ENCODE results near the gene FEM1A.
"Not testable (repeated sequence)": the region's sequence is repeated elsewhere in the genome, so short reads cannot be mapped to it uniquely, and the experiment has no call there.

The FEM1A gene

DNA sequence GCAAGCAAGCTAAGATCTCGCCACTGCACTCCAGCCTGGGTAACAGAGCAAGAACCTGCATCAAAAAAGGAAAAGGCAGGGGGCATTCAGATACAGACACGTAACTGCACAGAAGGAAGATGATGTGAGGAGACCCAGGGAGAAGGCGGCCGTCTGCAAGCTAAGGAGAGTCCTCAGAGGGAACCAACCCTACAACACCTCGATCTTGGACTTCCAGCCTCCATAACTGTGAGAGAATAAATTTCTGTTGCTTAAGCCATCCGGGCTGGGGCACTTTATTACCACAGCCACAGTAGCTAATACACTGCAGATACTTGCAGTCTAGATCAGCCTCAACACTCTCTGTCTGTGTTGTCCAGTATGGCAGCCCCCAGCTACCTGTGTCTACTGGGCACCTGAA, 32.0 kb downstream of the FEM1A start:
- in situ Hi-C loops (cut with HindIII; ENCODE audit: low sequenced_read_pairs) = no loop called here
- H3K4me3 ChIP-seq (ENCODE audit: low read depth, low read length) = no peak overlapping the region
- TF ChIP-seq, protein P1, sequence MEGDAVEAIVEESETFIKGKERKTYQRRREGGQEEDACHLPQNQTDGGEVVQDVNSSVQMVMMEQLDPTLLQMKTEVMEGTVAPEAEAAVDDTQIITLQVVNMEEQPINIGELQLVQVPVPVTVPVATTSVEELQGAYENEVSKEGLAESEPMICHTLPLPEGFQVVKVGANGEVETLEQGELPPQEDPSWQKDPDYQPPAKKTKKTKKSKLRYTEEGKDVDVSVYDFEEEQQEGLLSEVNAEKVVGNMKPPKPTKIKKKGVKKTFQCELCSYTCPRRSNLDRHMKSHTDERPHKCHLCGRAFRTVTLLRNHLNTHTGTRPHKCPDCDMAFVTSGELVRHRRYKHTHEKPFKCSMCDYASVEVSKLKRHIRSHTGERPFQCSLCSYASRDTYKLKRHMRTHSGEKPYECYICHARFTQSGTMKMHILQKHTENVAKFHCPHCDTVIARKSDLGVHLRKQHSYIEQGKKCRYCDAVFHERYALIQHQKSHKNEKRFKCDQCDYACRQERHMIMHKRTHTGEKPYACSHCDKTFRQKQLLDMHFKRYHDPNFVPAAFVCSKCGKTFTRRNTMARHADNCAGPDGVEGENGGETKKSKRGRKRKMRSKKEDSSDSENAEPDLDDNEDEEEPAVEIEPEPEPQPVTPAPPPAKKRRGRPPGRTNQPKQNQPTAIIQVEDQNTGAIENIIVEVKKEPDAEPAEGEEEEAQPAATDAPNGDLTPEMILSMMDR (IDR thresholded peaks at IDR 0.05; ENCODE audit: low read depth, low read length, missing control alignments) = no peak
- DNase-seq (ENCODE audit: low read depth) = no peak

DNA sequence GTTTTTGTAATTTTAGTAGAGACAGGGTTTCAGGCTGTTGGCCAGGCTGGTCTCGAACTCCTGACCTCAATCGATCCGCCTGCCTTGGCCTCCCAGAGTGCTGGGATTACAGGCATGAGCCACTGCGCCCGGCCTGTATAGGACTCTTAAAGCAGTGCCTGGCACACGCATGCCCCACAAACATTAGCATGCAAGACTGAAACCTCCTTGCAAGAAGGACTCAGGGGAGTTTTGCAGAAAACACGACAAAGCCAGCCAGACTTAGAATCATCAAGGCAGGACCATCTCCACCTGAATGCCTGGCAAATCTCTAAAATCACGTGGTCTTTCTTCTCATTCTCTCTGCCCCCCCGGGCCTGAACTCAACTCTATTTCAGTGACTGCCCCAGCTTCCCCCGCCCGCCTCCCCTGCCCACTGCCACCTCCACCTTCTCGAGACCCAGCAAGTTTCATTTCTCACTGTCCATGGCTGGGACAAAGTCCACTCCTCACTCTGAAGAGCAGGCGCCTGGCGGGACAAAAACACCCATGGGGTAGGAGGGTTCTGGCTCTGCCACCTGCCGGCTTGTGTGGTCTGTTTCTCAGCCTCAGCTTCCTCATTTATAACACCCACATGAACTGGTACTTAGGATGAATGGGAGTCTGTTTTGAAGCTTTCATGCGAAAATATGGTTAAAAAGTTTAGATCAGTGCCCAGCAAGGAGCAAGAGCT, 37.6 kb downstream of the FEM1A start:
- no peak for DNase-seq (ENCODE audit: low read depth)
- no peak overlapping the region for H3K4me3 ChIP-seq (ENCODE audit: low read depth, low read length)
- TF ChIP-seq, protein P1 (IDR thresholded peaks at IDR 0.05; ENCODE audit: low read depth, low read length, missing control alignments) = peak; percentile 15
- in situ Hi-C loops (cut with HindIII; ENCODE audit: low sequenced_read_pairs) = no loop called here

DNA sequence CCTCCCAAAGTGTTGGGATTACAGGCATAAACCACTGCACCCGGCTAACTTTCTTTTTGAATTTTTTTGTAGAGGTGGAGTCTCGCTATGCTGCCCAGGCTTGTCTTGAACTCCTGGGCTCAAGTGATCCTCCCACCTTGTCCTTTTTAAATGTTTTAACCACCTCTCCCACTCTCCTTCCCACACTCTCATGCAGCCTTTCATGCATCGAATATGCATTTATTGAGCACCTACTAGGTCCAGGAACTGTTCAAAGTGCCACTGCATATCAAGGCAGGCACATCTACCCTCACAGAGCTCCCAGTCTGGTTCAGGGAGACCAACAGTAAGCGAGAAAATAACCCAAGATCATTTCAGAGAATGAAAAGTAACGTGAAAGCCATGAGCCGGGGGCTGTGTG, 38.8 kb downstream of the FEM1A start:
- DNase-seq (ENCODE audit: low read depth) = no peak
- peak overlapping the region; percentile 87 for H3K4me3 ChIP-seq (ENCODE audit: low read depth, low read length)
- in situ Hi-C loops (cut with HindIII; ENCODE audit: low sequenced_read_pairs) = no loop called here
- TF ChIP-seq, protein P1 (IDR thresholded peaks at IDR 0.05; ENCODE audit: low read depth, low read length, missing control alignments) = no peak

DNA sequence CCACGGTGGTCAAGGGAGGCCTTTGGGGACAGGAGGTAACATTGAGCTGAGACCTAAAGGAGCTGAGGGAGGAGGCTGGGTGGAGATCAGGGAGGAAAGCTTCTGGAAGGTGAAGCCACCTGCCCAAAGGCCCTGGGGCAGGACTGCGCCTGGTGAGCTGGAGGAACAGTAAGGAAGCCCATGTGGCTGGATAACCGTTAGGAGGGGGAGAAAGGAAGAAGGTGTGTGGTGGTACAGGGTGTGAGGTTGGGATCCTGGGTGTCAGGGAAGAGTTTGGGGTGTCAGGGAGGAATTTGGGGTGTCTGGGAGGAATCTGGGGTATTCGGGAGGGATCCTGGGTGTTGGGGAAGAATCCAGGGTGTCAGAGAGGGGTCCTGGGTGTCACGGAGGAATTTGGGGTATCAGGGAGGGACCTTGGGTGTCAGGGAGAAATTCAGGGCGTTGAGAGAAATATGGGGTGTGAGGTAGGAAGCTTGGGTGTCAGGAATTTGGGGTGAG, 39.3 kb downstream of the FEM1A start:
- in situ Hi-C loops (cut with HindIII; ENCODE audit: low sequenced_read_pairs) = no loop called here
- TF ChIP-seq, protein P1 (IDR thresholded peaks at IDR 0.05; ENCODE audit: low read depth, low read length, missing control alignments) = no peak
- peak overlapping the region; percentile 87 for H3K4me3 ChIP-seq (ENCODE audit: low read depth, low read length)
- no peak for DNase-seq (ENCODE audit: low read depth)

DNA sequence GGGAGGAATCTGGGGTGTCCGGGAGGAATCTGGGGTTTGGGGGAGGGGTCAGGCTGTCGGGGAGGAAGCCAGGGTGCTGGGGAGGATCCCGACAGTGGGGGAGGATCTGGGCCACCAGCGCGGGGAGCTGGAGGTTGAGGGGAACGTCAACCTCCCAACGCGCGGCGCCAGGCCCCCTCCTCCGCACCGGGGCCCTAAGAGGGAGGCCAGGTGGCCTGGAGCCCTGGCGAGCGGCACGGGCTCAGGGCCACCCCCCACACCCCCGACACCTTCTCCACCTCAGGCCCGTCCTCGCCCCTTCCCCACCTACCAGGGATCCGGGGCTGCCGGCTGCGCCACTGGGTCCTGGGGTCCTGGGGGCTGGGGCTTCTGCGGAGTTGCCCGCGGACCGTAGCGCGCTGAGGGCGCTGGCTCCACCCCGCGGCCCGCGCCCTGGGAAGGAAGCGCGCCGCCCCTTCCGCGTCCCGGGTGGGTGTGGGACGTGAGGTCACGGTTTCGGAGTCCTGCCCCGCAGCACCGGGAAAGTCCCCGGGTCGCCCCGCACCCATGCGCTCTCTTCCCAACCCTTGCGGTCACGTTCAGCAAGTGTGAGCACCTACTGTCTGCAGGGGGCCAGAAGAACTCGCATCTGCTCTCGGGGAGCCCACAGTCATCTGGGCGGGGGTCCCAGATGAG, 39.9 kb downstream of the FEM1A start, which contains the start of gene TICAM1:
Gene TICAM1 (minus strand): TSS at position 409 of the 675 bp plus-strand sequence. CDS start 13,335 bp downstream, outside the sequence.
- in situ Hi-C loops (cut with HindIII; ENCODE audit: low sequenced_read_pairs) = no loop called here
- no peak for DNase-seq (ENCODE audit: low read depth)
- TF ChIP-seq, protein P1 (IDR thresholded peaks at IDR 0.05; ENCODE audit: low read depth, low read length, missing control alignments) = no peak
- peak within 1 kb of the TSS; percentile 87 for H3K4me3 ChIP-seq (ENCODE audit: low read depth, low read length)

DNA sequence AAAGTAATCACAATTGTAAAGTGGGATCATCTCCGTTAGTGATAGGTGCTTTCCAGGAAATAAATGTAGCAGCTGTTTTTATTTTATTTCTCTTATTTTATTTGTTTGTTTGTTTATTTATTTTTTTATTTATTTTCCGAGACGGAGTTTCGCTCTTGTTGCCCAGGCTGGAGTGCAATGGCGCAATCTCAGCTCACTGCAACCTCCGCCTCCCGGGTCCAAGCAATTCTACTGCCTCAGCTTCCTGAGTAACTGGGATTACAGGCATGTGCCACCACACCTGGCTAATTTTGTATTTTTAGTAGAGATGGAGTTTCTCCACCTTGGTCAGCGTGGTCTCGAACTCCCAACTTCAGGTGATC, 40.4 kb downstream of the FEM1A start:
- in situ Hi-C loops (cut with HindIII; ENCODE audit: low sequenced_read_pairs); DNase-seq (ENCODE audit: low read depth): not testable (repeated sequence)
- peak overlapping the region; percentile 87 for H3K4me3 ChIP-seq (ENCODE audit: low read depth, low read length)

DNA sequence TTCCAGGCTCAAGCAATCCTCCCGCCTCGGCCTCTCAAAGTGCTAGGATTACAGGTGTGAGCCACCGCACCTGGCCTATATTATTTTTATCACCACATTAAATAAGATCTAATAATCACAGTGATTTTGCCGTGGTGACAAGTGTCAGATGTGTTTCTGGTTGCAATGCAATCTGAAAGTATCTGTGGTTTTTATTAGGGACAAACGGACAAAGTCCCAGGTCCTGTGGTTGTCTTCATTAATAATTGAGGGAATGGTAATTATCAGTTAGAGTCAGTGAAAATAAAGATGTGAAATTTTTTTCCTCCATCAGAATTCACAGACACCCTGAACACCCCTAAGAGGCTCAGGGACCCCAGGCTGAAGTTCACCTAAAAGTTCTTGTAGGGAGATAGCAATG, 41.2 kb downstream of the FEM1A start:
- in situ Hi-C loops (cut with HindIII; ENCODE audit: low sequenced_read_pairs) = no loop called here
- H3K4me3 ChIP-seq (ENCODE audit: low read depth, low read length) = no peak overlapping the region
- DNase-seq (ENCODE audit: low read depth) = no peak
- TF ChIP-seq, protein P1 (IDR thresholded peaks at IDR 0.05; ENCODE audit: low read depth, low read length, missing control alignments) = no peak
